Endothelial cell of umbilical vein (primary cell): ENCODE measurements around the gene SS18. TPM values are rescaled to one million over a fixed set of nuclear protein-coding genes. Genes with fewer than 3 reads are reported as not detected.

Experiments used
- BruUV-seq: library from RNA; stranded (reverse); fragments of 400-500 nt; replicated peaks from 2 replicates; lab custom pipeline; 2021; lab: Mats Ljungman, UMichigan
- CTCF ChIA-PET: fragments of 300-600, 350-600 bp; sonication (Branson Sonifier 250); formaldehyde crosslinking; loops from one replicate; lab custom pipeline; 2021; ENCODE audit warnings: antibody characterized with exemption, inconsistent platforms; lab: Charles Lee
- POLR2A ChIA-PET: fragments of 300-600, 350-600 bp; sonication (Branson Sonifier 250); formaldehyde crosslinking; loops from one replicate; lab custom pipeline; 2021; ENCODE audit warnings: antibody characterized with exemption, inconsistent platforms; lab: Charles Lee
- DNase-seq: peaks from one replicate; pipeline ENCODE4 v3.0.0-alpha.2; 2011; ENCODE audit warnings: low read depth, low spot score
- FAIRE-seq: peaks from 2 replicates; lab custom pipeline; 2011; peaks lifted over from hg19 to GRCh38; lab: Jason Lieb, UNC
- H2AFZ ChIP-seq: 2 replicates; pipeline ENCODE4 v1.6.0; 2012; ENCODE audit warnings: low read depth, low read length, control low read depth, inconsistent platforms
- H3K27ac ChIP-seq: 2 replicates; pipeline ENCODE4 v1.5.1; 2011; ENCODE audit warnings: low read depth, mild to moderate bottlenecking, control low read depth, low read length, moderate library complexity; ENCODE audit not compliant: insufficient read depth
- H3K27me3 ChIP-seq, 2 experiments: 2 replicates each; pipeline versions ENCODE4 v1.6.0 to v1.6.1; 2011; ENCODE audit warnings: low read length in 2 of 2, mixed read lengths in 1 of 2; ENCODE audit not compliant: control insufficient read depth in 2 of 2, insufficient read depth in 2 of 2
- H3K36me3 ChIP-seq, 2 experiments: 2 replicates in 1 of 2; 3 replicates in 1 of 2; pipeline ENCODE4 v1.5.1; 2011; ENCODE audit warnings: low read length in 2 of 2, mild to moderate bottlenecking in 1 of 2, moderate library complexity in 1 of 2; ENCODE audit not compliant: control insufficient read depth in 2 of 2, insufficient read depth in 2 of 2; ENCODE audit errors: extremely low read depth in 1 of 2
- H3K4me1 ChIP-seq: 3 replicates; pipeline ENCODE4 v1.5.1; 2011; ENCODE audit warnings: mild to moderate bottlenecking, low read length; ENCODE audit not compliant: control insufficient read depth, insufficient read depth; ENCODE audit errors: extremely low read depth
- H3K4me2 ChIP-seq: 2 replicates; pipeline ENCODE4 v1.6.1; 2011; ENCODE audit warnings: low read length, control low read depth, mixed read lengths; ENCODE audit not compliant: insufficient read depth
- H3K4me3 ChIP-seq, 3 experiments: fragments of 200-600 bp in 1 of 3; sonication (generic), shearing (Covaris generic) in 1 of 3; replicated peaks in 1 of 3; 2 replicates each; pipeline ENCODE4 v1.5.1; 2011 to 2016; ENCODE audit warnings: control low read depth in 3 of 3, low read length in 3 of 3, mild to moderate bottlenecking in 2 of 3, inconsistent platforms in 1 of 3, low read depth in 1 of 3, moderate library complexity in 1 of 3; ENCODE audit not compliant: insufficient read depth in 1 of 3
- H3K79me2 ChIP-seq: 2 replicates; pipeline ENCODE4 v1.6.0; 2012; ENCODE audit warnings: low read length, inconsistent platforms; ENCODE audit not compliant: control insufficient read depth, insufficient read depth
- H3K9ac ChIP-seq: replicated peaks from 2 replicates; pipeline ENCODE3; 2011; ENCODE audit warnings: low read length, control low read depth; ENCODE audit not compliant: insufficient read depth; ENCODE audit errors: extremely low read depth
- H3K9me1 ChIP-seq: replicated peaks from 3 replicates; pipeline ENCODE4 v1.6.0; 2011; ENCODE audit warnings: mild to moderate bottlenecking, low read length; ENCODE audit not compliant: control insufficient read depth, insufficient read depth; ENCODE audit errors: extremely low read depth
- H3K9me3 ChIP-seq: replicated peaks from 2 replicates; pipeline ENCODE4 v1.5.1; 2012; ENCODE audit warnings: low read length, inconsistent platforms; ENCODE audit not compliant: control insufficient read depth, insufficient read depth
- H4K20me1 ChIP-seq: replicated peaks from 2 replicates; pipeline ENCODE3; 2011; ENCODE audit warnings: mild to moderate bottlenecking, low read length; ENCODE audit not compliant: control insufficient read depth, insufficient read depth; ENCODE audit errors: extremely low read depth
- EZH2 ChIP-seq: IDR thresholded peaks from 2 replicates; pipeline ENCODE4 v1.6.1; 2012; ENCODE audit warnings: borderline replicate concordance, low read depth, mild to moderate bottlenecking, moderate library complexity, low read length, inconsistent platforms; ENCODE audit not compliant: severe bottlenecking
- FOS ChIP-seq: IDR thresholded peaks from 2 replicates; pipeline ENCODE4 v1.6.1; 2011; ENCODE audit warnings: mild to moderate bottlenecking, low read length, moderate library complexity, borderline replicate concordance; ENCODE audit not compliant: insufficient read depth
- GATA2 ChIP-seq: IDR thresholded peaks from 2 replicates; pipeline ENCODE4 v1.7.0; 2011; ENCODE audit warnings: low read depth, mild to moderate bottlenecking, moderate library complexity, mixed read lengths, low read length; ENCODE audit not compliant: insufficient read length, insufficient read depth
- JUN ChIP-seq: IDR thresholded peaks from 2 replicates; pipeline ENCODE4 v1.6.1; 2011; ENCODE audit warnings: borderline replicate concordance, low read depth; ENCODE audit not compliant: insufficient read length, insufficient read depth
- MYC ChIP-seq: IDR thresholded peaks from one replicate; pipeline ENCODE4 v1.6.1; 2011; ENCODE audit warnings: mild to moderate bottlenecking, low read depth, low read length
- POLR2A ChIP-seq: IDR thresholded peaks from 2 replicates; pipeline ENCODE4 v1.6.1; 2012; ENCODE audit warnings: low read depth, mild to moderate bottlenecking, control low read depth, low read length
- POLR2AphosphoS5 ChIP-seq: IDR thresholded peaks from 2 replicates; pipeline ENCODE4 v1.6.1; 2012; ENCODE audit warnings: low read depth, mild to moderate bottlenecking, control low read depth, low read length, moderate library complexity; ENCODE audit not compliant: insufficient read depth
- dilution Hi-C: fragments of 300-500 bp; cut with MboI; formaldehyde crosslinking; loops from one replicate; pipeline ENCODE4 v1.15.0; 2019; ENCODE audit warnings: low sequenced_read_pairs; ENCODE audit not compliant: extremely low pct_ligation_motif_present
- intact Hi-C: fragments of 100-400 bp; cut with micrococcal nuclease; formaldehyde crosslinking; loops from one replicate; pipeline ENCODE4 v1.10.0; 2022
- polyA plus RNA-seq, 4 experiments: library from polyadenylated mRNA; depleted of rRNA in 3 of 4; stranded (reverse) in 3 of 4; unstranded in 1 of 4; fragments of >200 nt; gene quantifications; 2 replicates each; pipeline versions ENCODE4 v1.2.1 to v1.2.3, GENCODE V29; 2011 to 2012; ENCODE audit warnings: missing spikeins in 1 of 4
- total RNA-seq: library from RNA; stranded (reverse); gene quantifications from 2 replicates; pipeline ENCODE4 v1.2.3, GENCODE V29; 2021
- TF ChIP-seq, protein P1 (sequence below): IDR thresholded peaks from 2 replicates; pipeline ENCODE4 v1.6.1; 2011; ENCODE audit not compliant: insufficient read depth, insufficient read length
- TF ChIP-seq, protein P2 (sequence below), 2 donors: IDR thresholded peaks; 1 replicate in 1 of 2; 2 replicates in 1 of 2; pipeline ENCODE4 v1.5.1; 2011; ENCODE audit warnings: low read length in 2 of 2, mild to moderate bottlenecking in 2 of 2, moderate library complexity in 2 of 2, control low read depth in 1 of 2, inconsistent platforms in 1 of 2, low read depth in 1 of 2; ENCODE audit not compliant: insufficient read depth in 1 of 2; ENCODE audit errors: extremely low read depth in 1 of 2

The SS18 gene
- total and polyA plus RNA-seq, 2 donors (not counting 3 experiments of a cell fraction or from before 2014, with no cell fraction given): 68.4 to 204 TPM

DNA sequence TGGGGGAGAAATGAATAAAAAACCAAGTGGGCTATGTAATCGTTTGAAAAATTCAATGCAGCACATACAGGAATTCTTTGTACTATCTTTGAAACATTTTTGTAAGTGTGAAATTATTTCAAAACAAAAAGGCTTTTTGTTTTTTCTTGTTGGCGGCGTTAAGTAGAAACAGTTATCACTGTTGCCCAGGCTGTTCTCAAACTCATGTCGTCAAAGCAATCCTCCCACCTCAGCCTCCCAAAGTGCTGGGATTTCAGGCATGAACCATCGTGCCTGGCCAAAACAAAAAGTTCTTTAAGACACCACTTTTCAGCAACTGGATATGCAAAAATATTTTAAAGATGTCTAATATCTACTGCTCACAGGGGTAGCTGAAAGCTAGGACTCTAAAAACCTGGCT lies 5.4 kb downstream of the SS18 start:
- peaks cover 10% of the 10 kb centered on the region for H4K20me1 ChIP-seq
- no peak for FAIRE-seq
- H3K4me2 ChIP-seq: no peak overlapping the region
- intact Hi-C loops (loop anchor here (5.0 to 10.0 kb wide), 2 partner anchors 33 to 50 kb away; no protein-coding TSS in a partner anchor), dilution Hi-C loops (no loop called here)
- H3K27me3 ChIP-seq: no peaks in the 10 kb centered on the region
- no peak overlapping the region for H3K4me3 ChIP-seq
- DNase-seq: no peak
- ChIA-PET POLR2A (no interaction called here), CTCF (no interaction called here)
- no TSS peak for BruUV-seq
- H3K9me1 ChIP-seq: no peaks in the 10 kb centered on the region
- no peaks in the 10 kb centered on the region for H3K9me3 ChIP-seq
- TF ChIP-seq GATA2: no peak
- H3K27ac ChIP-seq: no peak overlapping the region
- peaks cover 0 to 20% of the 10 kb centered on the region in 2 experiments for H3K36me3 ChIP-seq
- H3K4me1 ChIP-seq: peaks cover 16% of the 10 kb centered on the region
- no peak overlapping the region for H3K9ac ChIP-seq
- peaks cover 92% of the 10 kb centered on the region for H3K79me2 ChIP-seq
- H2AFZ ChIP-seq: no peak overlapping the region

DNA sequence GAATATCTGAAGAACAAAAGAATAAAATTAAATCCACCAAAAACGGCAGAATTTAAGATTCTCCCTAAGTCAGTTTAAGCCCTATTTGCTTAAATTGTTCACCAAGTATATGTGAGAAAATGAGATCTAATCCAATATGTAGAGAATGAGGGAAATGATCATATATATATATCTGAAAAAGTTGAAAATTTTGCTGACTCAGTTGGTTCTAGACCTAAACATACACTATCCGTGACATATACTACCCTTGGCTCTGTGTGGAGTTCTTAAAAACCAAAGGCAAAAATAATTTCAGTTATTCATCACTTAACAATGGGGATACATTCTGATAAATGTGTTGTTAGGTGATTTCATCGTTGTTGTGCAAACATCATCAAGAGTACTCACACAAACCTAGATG lies 7.3 kb downstream of the SS18 start:
- Histone ChIP-seq H4K20me1 (peaks cover 5% of the 10 kb centered on the region), H3K36me3 (peaks cover 0 to 20% of the 10 kb centered on the region in 2 experiments), H3K4me3 (no peak overlapping the region), H3K4me2 (no peak overlapping the region), H3K9me1 (no peaks in the 10 kb centered on the region), H3K9ac (no peak overlapping the region), H2AFZ (no peak overlapping the region), H3K79me2 (peaks cover 85% of the 10 kb centered on the region), H3K9me3 (no peaks in the 10 kb centered on the region), H3K4me1 (peaks cover 8% of the 10 kb centered on the region), H3K27me3 (no peaks in the 10 kb centered on the region), H3K27ac (no peak overlapping the region)
- DNase-seq (no peak), FAIRE-seq (no peak)
- ChIA-PET CTCF (interaction anchor here (1.2 kb wide), 1 partner anchor 9 kb away, joined by 3 read pairs; no protein-coding TSS in a partner anchor), POLR2A (no interaction called here)
- intact Hi-C loops: loop anchor here (10.0 kb wide), 1 partner anchor 48 kb away; no protein-coding TSS in a partner anchor
- BruUV-seq: no TSS peak
- TF ChIP-seq EZH2 (no peak), FOS (no peak), POLR2AphosphoS5 (no peak), JUN (no peak), MYC (no peak), POLR2A (no peak), GATA2 (no peak)
- TF ChIP-seq, protein P1, sequence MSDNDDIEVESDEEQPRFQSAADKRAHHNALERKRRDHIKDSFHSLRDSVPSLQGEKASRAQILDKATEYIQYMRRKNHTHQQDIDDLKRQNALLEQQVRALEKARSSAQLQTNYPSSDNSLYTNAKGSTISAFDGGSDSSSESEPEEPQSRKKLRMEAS: no peak
- TF ChIP-seq, protein P2, sequence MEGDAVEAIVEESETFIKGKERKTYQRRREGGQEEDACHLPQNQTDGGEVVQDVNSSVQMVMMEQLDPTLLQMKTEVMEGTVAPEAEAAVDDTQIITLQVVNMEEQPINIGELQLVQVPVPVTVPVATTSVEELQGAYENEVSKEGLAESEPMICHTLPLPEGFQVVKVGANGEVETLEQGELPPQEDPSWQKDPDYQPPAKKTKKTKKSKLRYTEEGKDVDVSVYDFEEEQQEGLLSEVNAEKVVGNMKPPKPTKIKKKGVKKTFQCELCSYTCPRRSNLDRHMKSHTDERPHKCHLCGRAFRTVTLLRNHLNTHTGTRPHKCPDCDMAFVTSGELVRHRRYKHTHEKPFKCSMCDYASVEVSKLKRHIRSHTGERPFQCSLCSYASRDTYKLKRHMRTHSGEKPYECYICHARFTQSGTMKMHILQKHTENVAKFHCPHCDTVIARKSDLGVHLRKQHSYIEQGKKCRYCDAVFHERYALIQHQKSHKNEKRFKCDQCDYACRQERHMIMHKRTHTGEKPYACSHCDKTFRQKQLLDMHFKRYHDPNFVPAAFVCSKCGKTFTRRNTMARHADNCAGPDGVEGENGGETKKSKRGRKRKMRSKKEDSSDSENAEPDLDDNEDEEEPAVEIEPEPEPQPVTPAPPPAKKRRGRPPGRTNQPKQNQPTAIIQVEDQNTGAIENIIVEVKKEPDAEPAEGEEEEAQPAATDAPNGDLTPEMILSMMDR (IDR thresholded peaks at IDR 0.05; ENCODE audit: extremely low read depth in 1 of 2, insufficient read depth in 1 of 2, low read depth in 1 of 2, low read length in 2 of 2): no peak
- dilution Hi-C loops: no loop called here
